ENCODE results near the gene TBX18.

TBX18 gene

GRCh38 chr6:84748376-84748775, 16.0 kb downstream of the TBX18 start:
- H3K27me3 ChIP-seq (ENCODE audit: insufficient read depth, poor library complexity, severe bottlenecking): no peaks in the 10 kb centered on the region
- no peak overlapping the region for H3K4me3 ChIP-seq (ENCODE audit: severe bottlenecking)
- no peak for TF ChIP-seq CTCF (IDR thresholded peaks at IDR 0.05; ENCODE audit: poor library complexity, severe bottlenecking)
- H3K27ac ChIP-seq (ENCODE audit: poor library complexity, severe bottlenecking): no peak overlapping the region
- no peaks in the 10 kb centered on the region for H3K9me3 ChIP-seq (ENCODE audit: severe bottlenecking)
- DNase-seq (ENCODE audit: low spot score) (no peak), ATAC-seq (ENCODE audit: low read depth) (no peak)
- no peaks in the 10 kb centered on the region for H3K4me1 ChIP-seq (ENCODE audit: insufficient read depth, poor library complexity, severe bottlenecking)
- peaks cover 21% of the 10 kb centered on the region for H3K36me3 ChIP-seq (ENCODE audit: low read depth)

GRCh38 chr6:84743616-84744015, 20.8 kb downstream of the TBX18 start:
- H3K4me3 ChIP-seq (ENCODE audit: severe bottlenecking): no peak overlapping the region
- TF ChIP-seq CTCF (IDR thresholded peaks at IDR 0.05; ENCODE audit: poor library complexity, severe bottlenecking): no peak
- H3K27me3 ChIP-seq (ENCODE audit: insufficient read depth, poor library complexity, severe bottlenecking): no peaks in the 10 kb centered on the region
- H3K4me1 ChIP-seq (ENCODE audit: insufficient read depth, poor library complexity, severe bottlenecking): peaks cover 20% of the 10 kb centered on the region
- H3K27ac ChIP-seq (ENCODE audit: poor library complexity, severe bottlenecking): no peak overlapping the region
- H3K9me3 ChIP-seq (ENCODE audit: severe bottlenecking): no peaks in the 10 kb centered on the region
- DNase-seq (ENCODE audit: low spot score) (no peak), ATAC-seq (ENCODE audit: low read depth) (no peak)
- H3K36me3 ChIP-seq (ENCODE audit: low read depth): peaks cover 17% of the 10 kb centered on the region

GRCh38 chr6:84740385-84740784, 24.0 kb downstream of the TBX18 start:
- ATAC-seq (ENCODE audit: low read depth) (no peak), DNase-seq (ENCODE audit: low spot score) (no peak)
- no peaks in the 10 kb centered on the region for H3K27me3 ChIP-seq (ENCODE audit: insufficient read depth, poor library complexity, severe bottlenecking)
- H3K36me3 ChIP-seq (ENCODE audit: low read depth): peaks cover 15% of the 10 kb centered on the region; the same call in 1 of the 2 replicates
- no peak for TF ChIP-seq CTCF (IDR thresholded peaks at IDR 0.05; ENCODE audit: poor library complexity, severe bottlenecking)
- peaks cover 20% of the 10 kb centered on the region for H3K4me1 ChIP-seq (ENCODE audit: insufficient read depth, poor library complexity, severe bottlenecking)
- H3K4me3 ChIP-seq (ENCODE audit: severe bottlenecking): no peak overlapping the region
- H3K9me3 ChIP-seq (ENCODE audit: severe bottlenecking): no peaks in the 10 kb centered on the region
- H3K27ac ChIP-seq (ENCODE audit: poor library complexity, severe bottlenecking): peak overlapping the region; percentile 71

- Histone ChIP-seq H3K4me1 (ENCODE audit: insufficient read depth, poor library complexity, severe bottlenecking) (peaks cover 20% of the 10 kb centered on the region), H3K27ac (ENCODE audit: poor library complexity, severe bottlenecking) (peak overlapping the region; percentile 71), H3K36me3 (ENCODE audit: low read depth) (peaks cover 10% of the 10 kb centered on the region; the same call in 1 of the 2 replicates)
These were observed 24.6 kb downstream of the TBX18 start for GRCh38 chr6:84739866-84740208.

More at GRCh38 chr6:84739866-84740208, 24.6 kb downstream of the TBX18 start:
- H3K4me3 ChIP-seq (ENCODE audit: severe bottlenecking): no peak overlapping the region
- no peaks in the 10 kb centered on the region for H3K27me3 ChIP-seq (ENCODE audit: insufficient read depth, poor library complexity, severe bottlenecking)
- ATAC-seq (ENCODE audit: low read depth): peak; percentile 91
- H3K9me3 ChIP-seq (ENCODE audit: severe bottlenecking): no peaks in the 10 kb centered on the region
- DNase-seq (ENCODE audit: low spot score): peak; percentile 70
- no peak for TF ChIP-seq CTCF (IDR thresholded peaks at IDR 0.05; ENCODE audit: poor library complexity, severe bottlenecking)

Data from RWPE2 (cell line).